Astrocyte (in vitro differentiated cells and primary cell): Measurements from ENCODE around the gene DKKL1. TPM values are rescaled to one million over a fixed set of nuclear protein-coding genes. Genes with fewer than 3 reads are reported as not detected.

Experiments used
- DNase-seq: peaks from one replicate; pipeline ENCODE4 v3.0.0-alpha.2; 2010; ENCODE audit warnings: low read depth
- FAIRE-seq: peaks from 2 replicates; lab custom pipeline; 2011; peaks lifted over from hg19 to GRCh38; lab: Jason Lieb, UNC
- H2AFZ ChIP-seq: 2 replicates; pipeline ENCODE4 v1.6.0; 2012; ENCODE audit warnings: low read depth, low read length, inconsistent platforms
- H3K27ac ChIP-seq: 2 replicates; pipeline ENCODE4 v1.5.1; 2011; ENCODE audit warnings: low read depth, low read length, inconsistent platforms
- H3K27me3 ChIP-seq: 2 replicates; pipeline ENCODE4 v1.6.0; 2011; ENCODE audit warnings: low read length, inconsistent platforms; ENCODE audit not compliant: insufficient read depth
- H3K36me3 ChIP-seq: 2 replicates; pipeline ENCODE4 v1.5.1; 2011; ENCODE audit warnings: low read length, inconsistent platforms; ENCODE audit not compliant: insufficient read depth
- H3K4me1 ChIP-seq: 2 replicates; pipeline ENCODE4 v1.5.1; 2011; ENCODE audit warnings: low read length, inconsistent platforms; ENCODE audit not compliant: insufficient read depth
- H3K4me2 ChIP-seq: 2 replicates; pipeline ENCODE4 v1.6.0; 2012; ENCODE audit warnings: low read length, inconsistent platforms
- H3K4me3 ChIP-seq: 2 replicates; pipeline ENCODE4 v1.5.1; 2011; ENCODE audit warnings: low read depth, mild to moderate bottlenecking, low read length, inconsistent platforms; ENCODE audit not compliant: insufficient read depth
- H3K79me2 ChIP-seq: 2 replicates; pipeline ENCODE4 v1.6.0; 2012; ENCODE audit warnings: mild to moderate bottlenecking, low read length, inconsistent platforms; ENCODE audit not compliant: insufficient read depth
- H3K9ac ChIP-seq: 2 replicates; pipeline ENCODE4 v1.6.0; 2012; ENCODE audit warnings: mild to moderate bottlenecking, low read length, inconsistent platforms
- H3K9me3 ChIP-seq: 2 replicates; pipeline ENCODE4 v1.5.1; 2012; ENCODE audit warnings: low read depth, mild to moderate bottlenecking, low read length, inconsistent platforms; ENCODE audit not compliant: insufficient read depth
- H4K20me1 ChIP-seq: 2 replicates; pipeline ENCODE4 v1.6.0; 2012; ENCODE audit warnings: low read length, inconsistent platforms; ENCODE audit not compliant: insufficient read depth
- H3K27ac Mint-ChIP-seq: one replicate; pipeline ENCODE4 v1.8.0; 2021; ENCODE audit warnings: mild to moderate bottlenecking, mixed read lengths; ENCODE audit not compliant: unreplicated experiment
- H3K27me3 Mint-ChIP-seq: one replicate; pipeline ENCODE4 v1.8.0; 2021; ENCODE audit warnings: low read depth, mixed read lengths; ENCODE audit not compliant: unreplicated experiment
- H3K36me3 Mint-ChIP-seq: one replicate; pipeline ENCODE4 v1.8.0; 2021; ENCODE audit warnings: low read depth, mixed read lengths; ENCODE audit not compliant: unreplicated experiment
- H3K4me1 Mint-ChIP-seq: one replicate; pipeline ENCODE4 v1.8.0; 2021; ENCODE audit warnings: low read depth, mixed read lengths; ENCODE audit not compliant: unreplicated experiment
- H3K4me3 Mint-ChIP-seq: one replicate; pipeline ENCODE4 v1.8.0; 2021; ENCODE audit warnings: mild to moderate bottlenecking, moderate library complexity, mixed read lengths; ENCODE audit not compliant: unreplicated experiment
- H3K9me3 Mint-ChIP-seq: one replicate; pipeline ENCODE4 v1.8.0; 2021; ENCODE audit warnings: mild to moderate bottlenecking, mixed read lengths; ENCODE audit not compliant: unreplicated experiment
- CTCF ChIP-seq: IDR thresholded peaks from 2 replicates; pipeline ENCODE4 v1.5.1; 2011; ENCODE audit warnings: low read depth, mild to moderate bottlenecking, inconsistent platforms, low read length, moderate library complexity; ENCODE audit not compliant: insufficient read depth
- EZH2 ChIP-seq: IDR thresholded peaks from 2 replicates; pipeline ENCODE4 v1.6.1; 2012; ENCODE audit warnings: mild to moderate bottlenecking, low read length, inconsistent platforms; ENCODE audit not compliant: insufficient read depth
- total RNA-seq: library from RNA; stranded (reverse); gene quantifications from 2 replicates; pipeline ENCODE4 v1.2.1, GENCODE V29; 2021

DKKL1 gene
- total RNA-seq, 1 donor from 2014 or later, result 1.1 TPM

GRCh38 chr19:49340069-49340864, 23.4 kb upstream of the DKKL1 start:
- no peak overlapping the region for H3K27ac ChIP-seq
- peaks cover 4% of the 10 kb centered on the region for H3K4me1 Mint-ChIP-seq
- no peak overlapping the region for H3K4me3 Mint-ChIP-seq
- peaks cover 3% of the 10 kb centered on the region for H3K9me3 Mint-ChIP-seq
- peaks cover 35% of the 10 kb centered on the region for H3K36me3 Mint-ChIP-seq
- no peaks in the 10 kb centered on the region for H3K9me3 ChIP-seq
- no peak overlapping the region for H3K9ac ChIP-seq
- no peaks in the 10 kb centered on the region for H3K27me3 ChIP-seq
- peaks cover 60% of the 10 kb centered on the region for H4K20me1 ChIP-seq
- H3K79me2 ChIP-seq, result no peaks in the 10 kb centered on the region
- TF ChIP-seq CTCF, result no peak
- TF ChIP-seq EZH2, result no peak
- H3K4me3 ChIP-seq, result no peak overlapping the region
- DNase-seq (no peak), FAIRE-seq (no peak)
- no peak overlapping the region for H3K27ac Mint-ChIP-seq
- no peak overlapping the region for H2AFZ ChIP-seq
- peaks cover 21% of the 10 kb centered on the region for H3K36me3 ChIP-seq
- peak overlapping the region; percentile 75 for H3K4me2 ChIP-seq
- peaks cover 5% of the 10 kb centered on the region for H3K27me3 Mint-ChIP-seq
- H3K4me1 ChIP-seq, result peaks cover 6% of the 10 kb centered on the region

- H3K27me3 ChIP-seq, result no peaks in the 10 kb centered on the region
- H3K4me1 ChIP-seq, result peaks cover 6% of the 10 kb centered on the region
- no peaks in the 10 kb centered on the region for H3K9me3 ChIP-seq
- H2AFZ ChIP-seq, result no peak overlapping the region
- no peak for FAIRE-seq
- no peaks in the 10 kb centered on the region for H3K79me2 ChIP-seq
- TF ChIP-seq EZH2 (no peak), CTCF (no peak)
- Mint-ChIP-seq H3K27ac (no peak overlapping the region), H3K9me3 (peaks cover 3% of the 10 kb centered on the region), H3K4me3 (no peak overlapping the region), H3K27me3 (peaks cover 5% of the 10 kb centered on the region), H3K36me3 (peaks cover 38% of the 10 kb centered on the region), H3K4me1 (peaks cover 4% of the 10 kb centered on the region)
- no peak for DNase-seq
- peaks cover 64% of the 10 kb centered on the region for H4K20me1 ChIP-seq
- no peak overlapping the region for H3K27ac ChIP-seq
- peaks cover 23% of the 10 kb centered on the region for H3K36me3 ChIP-seq
- H3K4me3 ChIP-seq, result no peak overlapping the region
- H3K4me2 ChIP-seq, result no peak overlapping the region
- no peak overlapping the region for H3K9ac ChIP-seq
Measured at GRCh38 chr19:49340865-49341718, 22.6 kb upstream of the DKKL1 start.
